ENCODE data around the gene PJA1.

The PJA1 gene

DNA sequence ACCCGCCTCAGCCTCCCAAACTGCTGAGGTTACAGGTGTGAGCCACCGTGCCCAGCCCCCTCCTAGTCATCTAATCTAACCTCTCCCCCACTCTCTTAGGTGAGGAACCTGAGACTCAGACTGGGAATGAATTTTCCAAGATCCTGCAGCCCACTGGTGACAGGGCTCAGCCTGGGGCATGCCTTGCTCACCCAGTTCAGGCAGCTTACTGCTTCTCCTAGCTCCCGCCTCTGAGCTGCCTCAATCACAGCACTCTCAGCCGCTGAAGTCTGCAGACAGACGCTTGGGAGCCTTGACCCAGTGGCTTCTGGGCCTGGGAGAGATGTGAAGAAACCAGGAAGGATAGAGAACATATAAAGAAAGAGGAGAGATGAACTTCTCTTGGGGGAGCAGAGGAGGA is 24.4 kb downstream of the PJA1 start:
- no peak for DNase-seq

DNA sequence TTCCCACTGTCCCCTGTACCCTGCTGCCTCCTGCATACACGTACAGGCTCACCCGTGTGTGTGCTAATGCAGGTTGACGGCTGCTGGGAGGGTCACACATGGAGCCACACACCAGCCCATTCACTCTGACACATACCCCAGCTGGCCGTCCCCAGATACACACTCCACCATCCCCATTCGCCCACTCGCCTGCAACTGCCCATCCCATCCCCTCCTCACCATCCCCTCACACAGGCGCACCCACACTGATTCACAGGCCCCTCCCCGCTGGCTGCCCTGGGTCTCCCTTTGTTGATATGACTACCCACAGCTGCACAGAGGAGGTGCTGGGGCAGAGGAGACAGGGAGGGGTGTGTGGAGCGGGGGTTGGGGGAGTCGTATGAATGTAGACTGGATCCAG is 25.7 kb downstream of the PJA1 start:
- DNase-seq, result no peak

DNA sequence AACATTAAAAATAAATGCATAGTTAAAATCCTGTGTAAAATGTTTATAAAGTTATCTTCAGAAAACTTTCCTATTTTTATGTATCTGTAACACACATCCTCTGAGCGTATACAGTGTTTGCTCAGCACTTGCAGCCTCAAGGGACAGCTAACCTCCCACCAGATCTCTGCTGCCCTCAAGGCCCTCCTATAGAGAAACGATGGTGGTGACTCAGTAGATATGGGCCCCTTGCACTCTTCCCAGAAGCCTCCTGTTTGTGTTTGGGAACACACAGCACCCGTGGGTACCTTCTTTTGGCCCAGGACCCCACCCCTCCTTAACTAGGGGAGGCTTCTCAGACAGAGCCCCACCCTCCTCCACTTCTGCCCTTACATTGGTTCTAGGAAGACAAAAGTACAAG is 26.7 kb downstream of the PJA1 start:
- DNase-seq, result no peak

- no peak for DNase-seq
These were observed 27.2 kb downstream of the PJA1 start for GRCh38 chrX:69138118-69138390.

GRCh38 chrX:69137371-69138117 is 27.7 kb downstream of the PJA1 start:
- DNase-seq, result no peak

- DNase-seq, result no peak
These were observed 28.5 kb downstream of the PJA1 start for GRCh38 chrX:69136546-69137331.

DNA sequence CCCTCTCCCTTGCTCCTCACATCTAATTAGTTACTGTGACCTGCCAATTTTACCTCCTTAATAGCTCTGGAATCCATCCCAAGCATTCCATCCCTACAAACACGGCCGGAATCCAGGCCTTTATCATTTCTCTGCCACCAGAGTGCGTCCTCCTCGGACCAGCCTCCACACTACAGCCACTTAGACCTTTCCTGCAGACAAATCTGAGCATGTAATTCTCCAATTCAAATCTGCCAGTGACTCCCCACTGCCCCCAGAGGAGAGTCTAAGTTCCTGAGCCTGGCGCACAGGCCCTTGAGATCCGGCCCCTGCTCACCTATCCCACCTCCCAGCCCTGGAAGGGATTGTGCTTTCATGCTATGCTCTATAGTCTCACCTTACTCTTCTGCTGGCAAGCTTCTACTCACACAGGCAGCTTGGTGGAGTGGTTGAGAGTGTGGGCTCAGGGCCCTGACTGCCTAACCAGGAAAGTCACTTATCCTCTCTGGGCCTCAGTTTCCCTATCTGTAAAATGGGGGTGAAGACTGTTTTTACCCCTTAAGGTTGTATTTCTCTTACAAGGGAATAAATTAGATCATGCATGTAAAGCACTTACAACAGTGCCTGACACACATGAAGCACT is 31.2 kb downstream of the PJA1 start:
- DNase-seq, result no peak

DNA sequence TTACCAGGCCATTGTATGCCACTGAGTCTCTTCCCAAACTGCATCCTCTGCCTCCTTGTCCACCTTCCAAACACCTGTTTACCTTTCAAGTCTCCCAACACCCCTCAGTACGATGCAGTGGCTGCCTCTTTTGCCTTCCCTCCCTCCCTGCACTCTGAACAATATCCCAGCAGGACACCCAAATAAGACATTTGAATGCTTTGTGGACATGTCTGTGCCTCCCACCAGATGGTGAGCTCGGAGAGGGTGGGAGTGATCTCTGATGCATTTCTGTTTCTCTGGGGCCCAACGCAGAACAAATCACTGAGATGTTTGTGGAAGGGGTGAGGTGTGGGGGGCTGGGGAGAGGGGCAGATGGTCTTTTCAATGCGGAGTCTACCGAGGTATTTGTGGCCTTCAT is 33.4 kb downstream of the PJA1 start:
- no peak for DNase-seq

DNA sequence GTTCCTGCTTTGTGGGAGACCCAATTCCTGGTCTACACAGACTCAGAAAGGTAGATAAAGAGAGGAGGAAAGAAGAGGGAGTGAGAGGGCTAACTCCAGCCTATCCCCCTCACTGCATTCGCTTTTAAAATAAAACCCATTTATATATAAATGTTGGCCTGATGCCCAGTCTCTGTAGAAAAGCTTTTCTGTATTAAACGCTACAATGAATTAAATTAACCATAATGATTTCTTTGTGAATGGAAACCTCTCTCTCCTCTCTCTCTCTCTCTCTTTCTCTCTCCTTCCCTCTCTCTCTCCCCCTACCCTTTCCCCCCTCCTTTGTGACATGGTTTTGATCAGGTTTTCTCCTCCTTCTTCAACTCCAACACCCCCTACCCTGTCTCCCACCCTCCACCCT is 34.8 kb downstream of the PJA1 start:
- no peak for DNase-seq

DNA sequence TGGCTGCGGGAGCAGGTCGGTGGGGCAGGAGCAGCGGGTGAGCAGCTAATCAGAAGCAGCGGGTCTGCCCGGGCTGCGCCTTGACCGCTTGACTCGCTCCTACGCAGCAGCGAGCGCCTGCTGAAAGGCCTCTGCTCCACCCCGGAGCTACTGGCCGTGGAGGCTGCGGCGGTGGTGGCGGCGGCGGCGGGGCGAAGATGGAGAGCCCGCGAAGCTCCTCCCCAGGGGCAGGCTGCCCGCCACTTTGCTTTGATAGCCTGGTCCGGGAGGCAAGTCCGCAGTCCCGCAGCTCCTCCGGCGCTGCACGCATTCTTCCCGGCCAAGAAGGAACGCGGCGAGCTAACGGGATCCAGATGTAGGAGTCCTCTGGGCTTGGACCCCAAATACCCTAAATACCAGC is 36.7 kb downstream of the PJA1 start:
- DNase-seq, result no peak

DNA sequence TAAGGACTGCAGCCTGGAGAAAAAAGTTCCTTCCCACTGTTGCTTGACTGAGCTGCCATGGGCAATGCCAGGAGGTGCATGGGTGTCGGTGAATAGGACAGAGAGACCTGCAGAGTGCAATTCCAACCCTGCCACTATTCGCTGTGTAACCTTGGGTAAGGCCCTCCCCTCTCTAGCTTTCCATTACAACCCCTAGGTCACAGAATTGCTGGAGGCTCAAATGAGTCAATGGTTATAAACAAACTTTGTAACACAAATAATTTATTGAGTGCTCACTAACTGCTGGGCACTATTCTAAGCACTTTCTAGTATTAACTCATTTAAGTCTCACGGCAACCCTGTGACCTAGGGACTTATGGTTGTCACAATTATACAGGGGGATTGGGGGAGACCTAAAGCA is 37.8 kb downstream of the PJA1 start:
- no peak for DNase-seq

DNA sequence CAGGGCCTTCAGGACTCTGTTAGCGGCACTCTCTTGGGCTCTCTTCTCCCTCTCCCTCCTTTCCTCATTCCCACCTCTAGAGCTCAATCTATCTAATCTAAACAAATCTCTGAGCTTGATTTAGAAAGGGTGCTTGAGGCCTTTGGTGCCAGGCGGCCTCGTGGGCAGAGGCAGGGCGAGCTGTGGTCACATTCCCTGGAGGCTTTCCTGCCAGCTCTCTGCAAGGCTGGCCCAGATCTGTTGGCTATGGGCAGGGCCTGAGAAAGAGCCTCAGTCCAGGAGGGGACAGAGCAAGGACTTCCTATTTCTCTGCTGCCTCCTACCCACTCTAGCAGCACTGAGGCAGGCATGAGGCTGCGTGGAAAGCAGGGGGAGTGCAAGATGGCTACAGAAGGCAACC is 38.6 kb downstream of the PJA1 start:
- DNase-seq, result no peak

DNA sequence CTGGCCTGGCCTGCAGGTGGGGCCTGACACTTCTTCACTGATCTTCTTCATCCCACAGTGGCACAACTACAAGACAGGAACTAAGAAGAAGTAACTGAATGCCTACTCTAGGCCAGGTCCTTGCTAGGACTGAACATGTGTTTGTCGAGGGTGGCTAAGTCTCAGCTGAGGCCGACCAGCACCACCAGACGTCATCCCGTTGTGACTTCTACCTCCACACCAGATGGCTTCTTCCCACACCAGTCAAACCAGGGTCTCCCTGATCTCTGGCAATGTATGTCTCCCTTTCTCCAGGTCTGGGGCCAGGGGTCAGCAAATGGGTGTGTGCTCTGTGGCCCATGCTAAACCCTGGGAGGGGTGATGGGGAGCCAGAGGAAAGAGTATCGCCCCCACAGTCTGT is 40.2 kb downstream of the PJA1 start:
- DNase-seq, result no peak

DNA sequence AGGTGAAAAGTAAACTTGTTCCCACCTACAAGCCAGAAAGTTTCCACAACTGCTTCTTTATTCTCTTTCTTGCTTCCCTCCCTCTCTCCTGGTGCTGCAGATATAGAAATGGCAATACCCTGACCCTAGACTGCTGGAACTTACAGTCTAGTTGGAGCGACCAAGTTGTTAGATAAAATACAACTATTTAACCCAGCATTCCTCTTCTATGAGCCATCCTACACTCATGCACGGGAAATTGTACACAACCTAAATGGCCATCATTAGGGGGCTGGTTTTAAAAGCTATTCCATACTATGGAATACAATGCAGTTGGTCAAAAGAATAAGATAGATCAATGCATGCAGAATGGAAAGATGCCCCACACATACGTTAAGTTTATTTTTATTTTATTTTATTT is 41.1 kb downstream of the PJA1 start:
- no peak for DNase-seq

DNA sequence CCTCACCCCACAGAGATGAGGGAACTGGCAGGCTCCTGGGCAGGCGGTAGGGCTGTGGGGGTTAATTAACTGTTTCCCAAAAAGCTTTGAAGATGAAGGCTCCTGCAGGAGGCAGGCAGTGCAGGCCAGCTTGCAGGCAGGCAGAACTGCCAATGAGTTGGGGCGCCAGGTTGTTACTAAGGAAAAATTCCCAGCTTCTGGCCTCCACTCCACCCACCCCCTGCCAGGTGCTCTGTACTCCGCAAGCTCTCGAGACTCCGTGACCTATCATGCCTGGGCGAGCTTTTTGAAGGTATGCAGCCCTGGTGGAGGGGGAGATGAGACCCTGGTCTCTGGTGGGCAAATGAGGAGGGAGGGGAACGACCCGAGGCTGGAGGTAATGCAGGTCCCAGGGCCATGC is 41.8 kb downstream of the PJA1 start:
- DNase-seq, result no peak

- DNase-seq, result no peak
These were observed 43.8 kb downstream of the PJA1 start for GRCh38 chrX:69121321-69122000.

GRCh38 chrX:69120476-69120875 is 44.8 kb downstream of the PJA1 start:
- DNase-seq, result no peak

DNA sequence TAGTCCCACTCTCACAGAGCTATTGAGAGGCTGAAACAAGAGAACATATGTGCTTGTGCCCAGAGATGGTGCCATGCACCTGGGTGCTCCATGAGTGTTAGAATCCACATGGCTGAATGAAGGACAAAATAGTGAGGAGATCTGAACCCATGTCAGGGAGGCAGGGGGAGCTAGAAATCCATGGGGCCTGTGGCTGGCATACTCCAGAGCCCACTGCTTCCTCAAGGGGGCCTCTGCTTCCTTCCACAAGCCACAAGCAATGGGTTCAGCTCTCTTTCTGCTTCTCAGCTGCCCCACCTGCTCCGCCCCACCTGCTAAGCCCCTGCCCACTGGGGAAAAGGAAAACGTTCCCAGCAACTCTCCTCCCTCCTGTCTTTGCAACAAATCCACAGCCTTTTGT is 46.1 kb downstream of the PJA1 start:
- DNase-seq, result no peak

DNA sequence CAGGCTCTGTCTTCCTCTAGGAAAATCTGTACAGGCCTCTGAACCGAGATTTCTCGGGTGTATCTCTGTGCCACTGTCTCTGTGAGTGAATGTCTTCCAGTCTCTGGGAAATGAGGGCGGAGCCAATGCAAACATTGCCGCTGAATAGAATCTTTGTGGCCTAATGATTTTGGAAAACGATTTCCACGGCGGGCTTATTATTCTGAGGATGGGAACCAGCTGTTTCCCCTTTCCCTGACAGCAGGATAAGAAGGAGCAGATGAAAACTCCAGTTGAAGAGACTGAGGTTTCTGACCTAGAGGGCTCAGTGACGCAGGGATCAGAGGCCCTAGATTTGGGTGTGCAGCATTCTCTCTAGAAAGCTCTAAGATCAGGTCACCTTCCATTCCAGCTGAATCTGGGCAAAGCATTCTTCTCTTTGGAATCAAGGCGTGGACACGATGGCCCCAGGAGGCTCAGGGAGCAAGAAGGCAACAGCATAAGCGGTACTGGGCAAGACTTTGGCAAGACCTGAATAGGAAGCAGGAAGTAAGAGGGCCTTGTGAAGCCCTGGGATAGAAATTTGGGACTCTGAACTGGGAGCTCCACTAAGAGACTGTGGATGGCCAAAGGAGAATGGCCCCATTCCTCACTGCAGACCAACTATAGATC is 47.3 kb downstream of the PJA1 start:
- no peak for DNase-seq

GRCh38 chrX:69116077-69116476 is 49.2 kb downstream of the PJA1 start:
- DNase-seq, result no peak

- no peak for DNase-seq
These were observed 51.5 kb downstream of the PJA1 start for GRCh38 chrX:69113723-69114122.
